Non-pigmented ciliary epithelial cell (primary cell): ENCODE results near the gene OST4.

Experiments used
- DNase-seq: peaks from one replicate; pipeline ENCODE4 v3.0.0-alpha.2; 2010; ENCODE audit warnings: low read depth

The OST4 gene

GRCh38 chr2:27025281-27025800 lies 46.1 kb downstream of the OST4 start:
- DNase-seq = no peak

GRCh38 chr2:27024812-27025211 lies 46.6 kb downstream of the OST4 start:
- no peak for DNase-seq

GRCh38 chr2:27024188-27024587 lies 47.3 kb downstream of the OST4 start:
- DNase-seq = no peak

GRCh38 chr2:27023740-27024139 lies 47.7 kb downstream of the OST4 start:
- DNase-seq = no peak

GRCh38 chr2:27021253-27022049 lies 50.0 kb downstream of the OST4 start:
- DNase-seq = no peak
